ENCODE measurements around the gene CDH4. TPM values are rescaled to one million over a fixed set of nuclear protein-coding genes. Genes with fewer than 3 reads are reported as not detected.

CDH4 gene
- total and polyA plus RNA-seq, 2 of the 4 experiments (the other 2 are of a cell fraction): 1.6 to 3.5 TPM

DNA sequence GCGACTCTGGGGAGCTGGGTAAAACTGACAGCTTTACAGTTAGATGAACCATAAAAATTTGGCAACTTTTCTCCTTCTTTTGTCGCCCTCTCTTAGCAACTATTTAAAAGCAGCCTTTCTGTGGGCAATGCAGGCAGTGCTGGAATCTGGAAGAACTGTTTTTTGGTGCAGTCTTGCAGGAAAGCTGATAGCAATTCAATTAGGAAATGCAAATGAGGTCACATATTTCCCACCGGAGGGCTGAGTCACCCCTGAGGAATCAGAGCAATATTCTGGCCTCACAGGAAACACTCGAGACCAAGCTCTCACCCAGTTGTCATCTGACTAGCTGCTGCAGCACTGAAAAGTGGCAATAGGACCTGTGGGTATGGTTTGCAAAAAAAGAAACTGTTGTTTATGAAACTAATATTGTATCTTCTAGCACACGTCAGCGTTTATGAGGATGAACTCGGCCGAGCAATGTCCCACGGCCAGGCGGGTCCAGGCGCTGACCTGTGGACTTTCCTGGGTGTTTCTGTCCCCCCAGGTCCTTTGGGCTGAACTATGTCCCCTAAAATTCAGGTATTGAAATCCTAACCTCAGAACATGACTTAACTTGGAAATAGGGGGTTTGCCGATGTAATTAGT is 501.4 kb downstream of the CDH4 start:
- TF ChIP-seq MAFK (IDR thresholded peaks at IDR 0.05; ENCODE audit: low read depth, low read length): peak; percentile 63
- TF ChIP-seq CHD1 (IDR thresholded peaks at IDR 0.05; ENCODE audit: low read depth, low read length): no peak
- no peak for TF ChIP-seq NFE2L2 (IDR thresholded peaks at IDR 0.05; ENCODE audit: low read depth, low read length)
- peak; percentile 44; the same call in 1 of the 2 replicates for TF ChIP-seq FOS (IDR thresholded peaks at IDR 0.05; ENCODE audit: low read depth, low read length)
- no peak for TF ChIP-seq CEBPB (IDR thresholded peaks at IDR 0.05; ENCODE audit: low read depth, low read length)
- no peak for TF ChIP-seq RCOR1 (IDR thresholded peaks at IDR 0.05; ENCODE audit: insufficient replicate concordance, low read length)
- TF ChIP-seq, protein P1, sequence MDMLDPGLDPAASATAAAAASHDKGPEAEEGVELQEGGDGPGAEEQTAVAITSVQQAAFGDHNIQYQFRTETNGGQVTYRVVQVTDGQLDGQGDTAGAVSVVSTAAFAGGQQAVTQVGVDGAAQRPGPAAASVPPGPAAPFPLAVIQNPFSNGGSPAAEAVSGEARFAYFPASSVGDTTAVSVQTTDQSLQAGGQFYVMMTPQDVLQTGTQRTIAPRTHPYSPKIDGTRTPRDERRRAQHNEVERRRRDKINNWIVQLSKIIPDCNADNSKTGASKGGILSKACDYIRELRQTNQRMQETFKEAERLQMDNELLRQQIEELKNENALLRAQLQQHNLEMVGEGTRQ (IDR thresholded peaks at IDR 0.05; ENCODE audit: low read depth, low read length): no peak
- TF ChIP-seq, protein P2, sequence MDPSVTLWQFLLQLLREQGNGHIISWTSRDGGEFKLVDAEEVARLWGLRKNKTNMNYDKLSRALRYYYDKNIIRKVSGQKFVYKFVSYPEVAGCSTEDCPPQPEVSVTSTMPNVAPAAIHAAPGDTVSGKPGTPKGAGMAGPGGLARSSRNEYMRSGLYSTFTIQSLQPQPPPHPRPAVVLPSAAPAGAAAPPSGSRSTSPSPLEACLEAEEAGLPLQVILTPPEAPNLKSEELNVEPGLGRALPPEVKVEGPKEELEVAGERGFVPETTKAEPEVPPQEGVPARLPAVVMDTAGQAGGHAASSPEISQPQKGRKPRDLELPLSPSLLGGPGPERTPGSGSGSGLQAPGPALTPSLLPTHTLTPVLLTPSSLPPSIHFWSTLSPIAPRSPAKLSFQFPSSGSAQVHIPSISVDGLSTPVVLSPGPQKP (IDR thresholded peaks at IDR 0.05; ENCODE audit: borderline replicate concordance, low read depth, low read length): no peak
- no peak for TF ChIP-seq RFX5 (IDR thresholded peaks at IDR 0.05; ENCODE audit: low read depth, low read length)
- Histone ChIP-seq H4K8ac (ENCODE audit: low read depth in 2 of 2, low read length in 2 of 2) (no peak overlapping the region), H3K27me3 (ENCODE audit: control insufficient read depth, insufficient read depth, low read length) (no peaks in the 10 kb centered on the region), H2AFZ (replicated peaks; ENCODE audit: low read length, poor library complexity) (no peak overlapping the region), H2BK15ac (ENCODE audit: low read depth, low read length) (no peak overlapping the region), H3K23ac (ENCODE audit: low read depth, low read length) (no peak overlapping the region), H3K4me3 (ENCODE audit: insufficient read depth, low read depth, low read length) (no peak overlapping the region), H3K56ac (ENCODE audit: extremely low read depth, insufficient read depth, low read length) (no peak overlapping the region), H3K9me3 (ENCODE audit: control insufficient read depth, insufficient read depth, low read length) (no peaks in the 10 kb centered on the region; the same call in 1 of the 2 replicates), H3K14ac (replicated peaks; ENCODE audit: low read depth, low read length) (no peak overlapping the region), H3K4me1 (ENCODE audit: control insufficient read depth, insufficient read depth, low read length) (no peaks in the 10 kb centered on the region; the same call in 1 of the 2 replicates), H2AK9ac (replicated peaks; ENCODE audit: low read depth, low read length, poor library complexity) (no peak overlapping the region), H2BK5ac (ENCODE audit: low read depth, low read length, poor library complexity, severe bottlenecking) (no peak overlapping the region), H3K36me3 (ENCODE audit: control insufficient read depth, insufficient read depth, low read length) (no peaks in the 10 kb centered on the region), H3K79me1 (ENCODE audit: low read depth in 1 of 2, low read length in 2 of 2) (no peaks in the 10 kb centered on the region), H2BK120ac (ENCODE audit: low read depth, low read length) (no peak overlapping the region), H3K4ac (ENCODE audit: low read depth, low read length) (no peak overlapping the region), H3K9me1 (ENCODE audit: insufficient read depth, low read length) (peaks cover 8% of the 10 kb centered on the region; the same call in 1 of the 2 replicates), H4K20me1 (ENCODE audit: insufficient read depth, low read length) (no peaks in the 10 kb centered on the region; the same call in 1 of the 2 replicates), H4K5ac (ENCODE audit: low read depth, low read length) (no peak overlapping the region), H2BK20ac (ENCODE audit: low read depth, low read length) (no peak overlapping the region), H4K91ac (ENCODE audit: insufficient read depth, low read depth, low read length) (no peak overlapping the region), H3K27ac (ENCODE audit: insufficient read depth, low read length) (no peak overlapping the region), H2AK5ac (ENCODE audit: low read depth, low read length) (no peak overlapping the region), H3K4me2 (ENCODE audit: low read depth, low read length) (0 out of 2 replicates have a peak overlapping the region, but pooled peaks have one; percentile 2), H3K9ac (ENCODE audit: low read depth, low read length) (no peak overlapping the region), H3K18ac (ENCODE audit: low read depth, low read length) (no peak overlapping the region)
- ChIA-PET POLR2A (ENCODE audit: unreplicated experiment) (no interaction called here), CTCF (no interaction called here)
- BruUV-seq (replicated peaks): no TSS peak
- peak; percentile 72 for ATAC-seq (ENCODE audit: low read depth)
- dilution Hi-C loops (cut with HindIII; ENCODE audit: low sequenced_read_pairs, unreplicated experiment) (no loop called here), intact Hi-C loops (cut with micrococcal nuclease) (no loop called here), in situ Hi-C loops (cut with MboI; ENCODE audit: low sequenced_read_pairs) (no loop called here)
- DNase-seq: peak; percentile 55
- 40% methylated on average over 4 of the region's 12 CpGs; no CpG with 5 or more reads in 1 of the 2 experiments for WGBS, 2 experiments (ENCODE audit: extremely low coverage in 2 of 2, insufficient read length in 1 of 2)

All from IMR-90 (cell line).